ENCODE results near the gene ZNF275.
A peak's percentile ranks its signal among the peaks of the same experiment; 100 is the strongest.
"Not testable (repeated sequence)": the region's sequence is repeated elsewhere in the genome, so short reads cannot be mapped to it uniquely, and the experiment has no call there.

ZNF275 gene, protein sequence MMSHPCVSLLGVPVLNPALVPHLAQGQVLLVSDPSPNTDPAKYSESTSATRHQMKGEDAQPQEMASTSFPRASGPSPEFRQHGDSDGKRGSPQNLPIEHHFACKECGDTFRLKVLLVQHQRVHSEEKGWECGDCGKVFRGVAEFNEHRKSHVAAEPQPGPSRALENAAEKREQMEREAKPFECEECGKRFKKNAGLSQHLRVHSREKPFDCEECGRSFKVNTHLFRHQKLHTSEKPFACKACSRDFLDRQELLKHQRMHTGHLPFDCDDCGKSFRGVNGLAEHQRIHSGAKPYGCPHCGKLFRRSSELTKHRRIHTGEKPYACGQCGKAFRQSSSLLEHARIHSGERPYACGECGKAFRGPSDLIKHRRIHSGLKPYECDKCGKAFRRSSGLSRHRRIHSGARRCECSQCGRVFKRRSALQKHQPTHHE

DNA sequence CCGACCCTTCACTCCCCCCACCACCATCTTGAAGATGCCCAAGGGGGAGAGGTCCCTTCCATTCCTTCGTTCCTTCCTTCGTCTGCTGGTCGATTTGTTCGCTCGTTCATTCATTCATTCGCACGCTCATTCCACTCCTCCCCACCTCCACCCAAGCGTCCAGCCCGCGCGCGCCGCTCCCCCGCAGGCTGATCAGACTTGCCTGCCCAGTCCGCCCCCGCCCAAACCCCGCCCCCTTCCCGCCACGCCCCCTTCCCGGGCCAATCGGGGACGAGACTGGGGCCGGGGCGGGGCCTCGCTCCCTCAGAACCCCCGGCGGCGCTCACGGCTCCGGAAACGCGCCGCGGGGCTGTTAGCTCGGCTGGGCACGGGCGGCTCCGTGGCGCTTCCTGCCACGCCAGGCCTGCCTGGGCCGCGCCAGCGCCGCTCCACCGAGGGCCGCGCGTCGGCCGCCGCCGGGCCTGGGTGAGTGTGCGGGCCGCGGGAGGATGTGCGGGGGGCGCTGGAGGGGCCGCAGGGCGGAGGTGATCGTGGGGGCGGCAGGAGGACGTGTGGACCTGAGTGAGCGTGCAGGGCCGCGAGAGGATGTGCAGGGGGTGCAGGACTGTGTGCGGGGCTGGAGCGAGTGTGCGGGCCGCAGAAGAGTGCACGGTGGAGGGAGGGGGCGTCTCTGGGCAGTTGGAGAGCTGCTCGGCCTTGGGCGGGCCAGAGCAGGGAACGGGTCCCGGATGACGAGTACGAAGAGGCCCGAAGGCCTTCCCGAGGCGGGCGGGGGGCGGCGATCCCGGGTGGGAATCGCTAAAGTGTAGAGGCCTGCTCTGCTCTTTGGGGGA, at the start of gene ZNF275:
Gene ZNF275 (plus strand): TSS at position 333 of the 833 bp plus-strand sequence. CDS start 2,527 bp downstream, outside the sequence.
- peak; percentile 78 for DNase-seq (ENCODE audit: low spot score)

- DNase-seq (ENCODE audit: low spot score) = not testable (repeated sequence)
Measured at GRCh38 chrX:153285678-153286077, 48.3 kb upstream of the ZNF275 start.

DNA sequence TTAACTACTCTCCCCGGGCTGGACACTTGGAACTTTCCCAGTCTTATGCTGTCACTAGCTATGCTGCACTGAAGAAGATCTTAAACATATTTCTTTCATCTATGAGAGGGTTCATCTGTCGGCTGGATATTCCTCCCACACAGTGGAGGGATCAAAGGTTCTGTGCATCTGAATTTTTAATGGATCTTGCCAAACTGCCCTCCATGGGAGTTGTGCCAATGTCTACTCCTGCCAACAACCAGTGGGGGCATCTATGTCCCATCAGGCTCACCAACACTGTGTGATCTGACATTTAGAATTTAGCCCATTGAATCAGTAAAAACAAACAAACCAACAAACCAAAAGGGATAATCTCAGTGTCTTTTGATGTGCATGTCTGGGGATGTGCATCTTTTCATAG, 45.1 kb upstream of the ZNF275 start:
- not testable (repeated sequence) for DNase-seq (ENCODE audit: low spot score)

DNA sequence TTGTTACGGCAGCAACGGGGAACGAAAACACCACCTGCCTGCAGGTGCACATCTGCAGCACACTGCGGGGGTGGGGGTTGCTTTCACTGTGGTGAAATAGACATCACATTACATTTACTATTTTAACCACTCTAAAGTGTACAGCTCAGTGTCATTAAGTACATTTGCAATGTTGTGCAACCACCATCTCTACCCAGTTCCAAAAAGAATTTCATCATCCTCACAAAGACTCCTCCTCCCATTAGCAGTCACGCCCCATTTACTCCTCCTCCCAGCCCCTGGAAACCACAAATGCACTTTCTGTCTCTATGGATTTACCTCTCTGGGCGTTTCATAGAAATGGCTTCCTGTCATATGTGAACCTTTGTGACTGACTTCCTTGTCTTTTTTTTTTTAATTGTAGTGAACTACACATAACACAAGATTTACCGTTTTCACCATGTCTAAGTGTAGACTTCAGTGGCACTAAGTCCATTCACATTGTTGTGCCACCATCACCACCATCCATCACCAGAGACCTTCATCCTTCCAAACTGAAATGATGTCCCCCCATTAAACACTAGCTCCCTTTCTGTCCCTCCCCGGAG, 40.4 kb upstream of the ZNF275 start:
- not testable (repeated sequence) for DNase-seq (ENCODE audit: low spot score)

DNA sequence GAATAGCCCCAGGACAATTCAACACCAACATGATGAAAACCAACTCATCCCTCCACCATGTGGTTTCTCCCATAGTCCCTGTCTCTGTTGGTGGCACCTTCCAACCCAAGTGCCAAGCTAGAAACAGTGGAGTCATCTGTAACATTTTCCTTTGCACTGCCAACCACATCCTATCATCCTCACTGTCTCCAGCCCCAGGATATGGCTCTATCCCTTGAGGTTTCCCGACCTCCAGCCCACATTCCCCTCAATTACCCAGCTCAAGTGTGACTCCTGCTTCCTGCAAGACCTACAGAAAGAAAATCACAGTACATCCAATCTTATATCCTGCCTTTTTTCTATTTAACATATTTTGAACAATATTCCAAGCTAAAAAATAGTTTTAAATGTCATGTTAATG, 36.6 kb upstream of the ZNF275 start:
- DNase-seq (ENCODE audit: low spot score) = no peak

DNA sequence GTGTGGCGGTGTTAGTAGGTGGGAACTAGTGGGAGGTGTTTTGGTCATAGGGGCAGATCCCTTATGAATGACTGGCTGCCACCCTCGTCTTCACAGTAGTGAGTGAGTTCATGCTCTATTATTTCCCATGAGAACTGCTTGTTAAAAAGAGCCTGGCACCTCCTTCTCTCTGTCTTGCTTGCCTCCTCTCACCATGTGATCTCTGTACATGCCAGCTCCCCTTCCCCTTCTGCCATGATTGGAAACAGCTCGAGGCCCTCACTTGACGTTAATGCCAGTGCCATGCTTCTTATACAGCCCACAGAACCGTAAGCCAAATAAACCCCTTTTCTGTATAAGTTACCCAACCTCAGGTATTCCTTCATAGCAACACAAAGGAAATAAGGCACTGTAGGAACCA, 34.1 kb upstream of the ZNF275 start:
- DNase-seq (ENCODE audit: low spot score) = no peak

GRCh38 chrX:153301746-153302145, 32.2 kb upstream of the ZNF275 start:
- no peak for DNase-seq (ENCODE audit: low spot score)

- DNase-seq (ENCODE audit: low spot score) = no peak
Measured at GRCh38 chrX:153302796-153303195, 31.2 kb upstream of the ZNF275 start.

- no peak for DNase-seq (ENCODE audit: low spot score)
Measured at GRCh38 chrX:153303276-153304262, 30.4 kb upstream of the ZNF275 start.

- no peak for DNase-seq (ENCODE audit: low spot score)
Measured at GRCh38 chrX:153304988-153305736, 28.8 kb upstream of the ZNF275 start.

DNA sequence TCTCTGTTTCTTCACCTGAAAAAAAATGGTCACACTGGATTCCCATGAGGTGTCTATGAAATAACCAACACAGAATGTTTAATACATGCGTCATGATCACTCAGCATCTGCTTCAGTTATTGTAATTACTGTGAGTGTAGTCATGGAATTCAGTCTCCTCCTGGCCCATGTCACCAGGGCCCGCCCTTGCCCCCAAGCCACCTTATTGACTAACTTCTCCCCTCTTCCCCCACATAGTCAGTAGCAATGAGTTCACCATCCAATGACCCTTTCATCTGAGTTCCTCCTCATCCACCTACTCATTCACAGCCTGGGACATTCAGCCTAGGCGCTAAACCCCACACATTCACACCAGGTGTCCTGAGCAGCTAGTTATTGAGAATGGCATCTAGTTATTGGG, 28.0 kb upstream of the ZNF275 start:
- DNase-seq (ENCODE audit: low spot score) = no peak

DNA sequence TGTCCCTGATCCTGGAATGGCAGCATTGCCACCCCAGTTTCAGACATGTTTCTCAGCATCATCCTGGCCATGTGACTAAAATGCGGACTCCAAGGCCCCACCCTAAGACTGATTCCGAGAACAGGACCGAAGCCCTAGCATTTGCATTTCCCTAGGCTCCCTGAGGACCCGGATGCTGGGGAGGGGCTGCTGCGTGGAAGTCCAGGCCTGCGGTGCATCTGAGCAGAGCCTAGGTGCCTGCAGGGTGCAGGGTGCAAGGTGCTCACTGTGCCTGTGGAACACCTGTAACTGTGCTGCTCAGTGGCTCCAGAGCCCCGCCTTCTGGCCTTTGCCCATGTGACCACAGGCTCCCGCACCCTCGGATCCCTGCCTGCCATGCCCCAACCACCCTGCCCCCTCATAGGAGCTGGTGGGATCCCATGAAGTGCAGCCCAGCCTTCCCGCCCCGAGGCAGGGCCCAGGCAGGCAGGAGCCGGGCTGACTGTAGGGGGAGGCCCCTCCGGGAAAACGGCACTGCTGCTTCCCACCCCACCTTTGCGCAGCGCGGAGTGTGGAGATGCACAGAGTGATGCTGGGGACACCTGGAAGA, 27.3 kb upstream of the ZNF275 start:
- no peak for DNase-seq (ENCODE audit: low spot score)

DNA sequence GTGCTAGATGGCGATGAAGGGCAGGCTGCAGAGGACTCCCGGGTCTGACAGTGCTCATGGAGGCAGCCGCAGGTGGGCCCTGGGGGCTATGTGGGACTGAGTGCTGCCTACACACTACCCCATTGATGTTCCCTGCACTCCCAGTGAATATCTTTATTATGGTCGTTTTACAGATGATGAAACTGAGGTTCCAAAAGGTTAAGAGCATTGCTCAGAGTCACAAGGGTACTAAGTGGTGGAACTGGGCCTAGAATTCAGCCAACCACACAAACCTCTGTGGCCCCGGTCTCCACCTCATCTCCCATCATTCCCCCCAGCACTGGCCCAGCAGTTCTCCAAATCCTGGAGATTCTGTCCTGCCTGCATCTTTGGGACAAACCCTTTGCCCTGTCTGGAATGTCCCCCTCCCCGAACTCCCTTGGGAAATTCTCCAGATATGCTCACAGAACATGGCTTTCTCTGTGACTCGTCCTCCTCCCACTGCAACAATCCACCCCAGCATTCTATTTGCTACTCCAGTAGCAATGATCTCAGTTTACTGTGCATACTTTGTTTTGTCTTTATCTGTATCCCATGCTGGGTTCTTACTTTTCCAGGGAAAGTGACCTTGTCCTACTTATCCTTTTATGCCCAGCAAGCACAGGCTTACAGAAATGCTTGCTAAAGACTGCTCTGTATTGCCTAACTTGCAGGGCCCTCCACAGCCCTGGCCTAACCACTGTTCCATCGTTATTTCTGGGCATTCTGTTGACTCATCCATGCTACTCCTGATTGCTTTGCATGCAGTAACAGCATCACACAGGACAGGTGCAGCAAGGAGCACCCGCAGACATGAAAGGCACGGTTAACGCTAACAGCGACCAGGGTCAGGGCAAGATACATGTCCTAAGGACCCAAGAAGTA, 26.4 kb upstream of the ZNF275 start:
- DNase-seq (ENCODE audit: low spot score) = no peak

DNA sequence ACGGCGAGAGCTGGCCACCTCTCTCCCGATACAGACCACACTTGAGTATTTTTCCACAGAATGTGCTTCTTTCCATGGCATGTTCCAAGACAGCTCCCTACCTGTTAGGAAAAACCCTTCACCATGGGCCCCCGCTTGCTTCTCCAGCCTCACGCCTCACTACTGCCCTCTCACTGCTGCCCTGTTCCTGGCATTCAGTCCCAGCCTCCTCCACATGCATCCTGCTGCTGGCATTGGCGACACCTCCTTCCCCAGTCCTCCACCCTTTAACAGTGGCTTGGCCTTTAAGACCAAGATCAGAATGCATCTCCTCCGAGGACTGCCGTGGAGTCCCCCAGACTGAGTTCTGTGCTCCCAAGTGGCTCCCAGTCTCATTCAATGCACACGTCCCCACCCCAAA, 23.1 kb upstream of the ZNF275 start:
- no peak for DNase-seq (ENCODE audit: low spot score)

DNA sequence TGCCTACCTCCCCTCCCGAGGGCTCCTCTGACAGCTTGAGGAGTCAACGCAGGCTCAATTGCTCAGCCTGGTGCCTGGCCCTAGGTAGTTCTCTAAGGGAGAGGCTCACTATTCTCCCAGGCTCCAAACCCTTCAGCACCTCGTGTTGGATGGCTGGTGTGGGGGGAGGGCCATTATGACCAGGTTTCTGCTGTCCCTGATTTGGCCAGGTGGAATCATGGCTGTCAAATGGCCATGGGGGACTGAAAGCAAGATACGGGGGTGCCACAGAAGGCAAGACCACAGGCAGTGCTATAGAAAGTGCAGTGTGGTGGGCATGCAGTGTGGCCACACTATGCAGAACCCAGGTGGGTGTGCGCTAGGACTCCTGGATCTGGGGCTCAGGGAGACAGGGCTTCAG, 21.9 kb upstream of the ZNF275 start:
- no peak for DNase-seq (ENCODE audit: low spot score)

GRCh38 chrX:153312842-153313241, 21.1 kb upstream of the ZNF275 start:
- no peak for DNase-seq (ENCODE audit: low spot score)

GRCh38 chrX:153317306-153317705, 16.6 kb upstream of the ZNF275 start:
- no peak for DNase-seq (ENCODE audit: low spot score)

- DNase-seq (ENCODE audit: low spot score) = no peak
Measured at GRCh38 chrX:153317996-153318722, 15.8 kb upstream of the ZNF275 start.

DNA sequence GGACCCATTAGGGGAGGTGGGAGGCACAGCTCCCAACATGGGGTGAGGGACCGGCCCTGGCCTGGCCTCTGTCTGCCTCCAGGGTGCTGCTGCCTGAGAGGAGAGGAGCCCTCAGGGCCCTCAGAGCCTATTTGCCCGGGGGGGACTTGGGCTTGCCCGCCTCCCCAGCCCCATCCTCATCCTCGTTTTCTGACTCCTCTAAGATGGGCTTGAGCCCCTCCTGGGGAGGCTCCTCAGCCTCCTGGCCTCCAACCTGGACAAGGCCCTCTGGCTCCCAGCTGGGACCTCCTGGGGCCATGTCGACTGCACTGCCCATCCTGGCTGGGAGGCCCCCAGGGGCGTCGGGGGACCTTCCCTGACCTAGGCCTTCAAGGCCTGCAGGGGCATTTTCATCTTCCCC, 15.1 kb upstream of the ZNF275 start:
- DNase-seq (ENCODE audit: low spot score) = no peak
